Measurements from ENCODE around the gene SCGB3A2.

GRCh38 chr5:147849226-147849625, 29.3 kb upstream of the SCGB3A2 start:
- TF ChIP-seq, protein P1, sequence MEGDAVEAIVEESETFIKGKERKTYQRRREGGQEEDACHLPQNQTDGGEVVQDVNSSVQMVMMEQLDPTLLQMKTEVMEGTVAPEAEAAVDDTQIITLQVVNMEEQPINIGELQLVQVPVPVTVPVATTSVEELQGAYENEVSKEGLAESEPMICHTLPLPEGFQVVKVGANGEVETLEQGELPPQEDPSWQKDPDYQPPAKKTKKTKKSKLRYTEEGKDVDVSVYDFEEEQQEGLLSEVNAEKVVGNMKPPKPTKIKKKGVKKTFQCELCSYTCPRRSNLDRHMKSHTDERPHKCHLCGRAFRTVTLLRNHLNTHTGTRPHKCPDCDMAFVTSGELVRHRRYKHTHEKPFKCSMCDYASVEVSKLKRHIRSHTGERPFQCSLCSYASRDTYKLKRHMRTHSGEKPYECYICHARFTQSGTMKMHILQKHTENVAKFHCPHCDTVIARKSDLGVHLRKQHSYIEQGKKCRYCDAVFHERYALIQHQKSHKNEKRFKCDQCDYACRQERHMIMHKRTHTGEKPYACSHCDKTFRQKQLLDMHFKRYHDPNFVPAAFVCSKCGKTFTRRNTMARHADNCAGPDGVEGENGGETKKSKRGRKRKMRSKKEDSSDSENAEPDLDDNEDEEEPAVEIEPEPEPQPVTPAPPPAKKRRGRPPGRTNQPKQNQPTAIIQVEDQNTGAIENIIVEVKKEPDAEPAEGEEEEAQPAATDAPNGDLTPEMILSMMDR (IDR thresholded peaks at IDR 0.05) = no peak
- TF ChIP-seq POLR2AphosphoS5 (IDR thresholded peaks at IDR 0.05; ENCODE audit: low read depth, low read length) = no peak
- TF ChIP-seq, protein P2, sequence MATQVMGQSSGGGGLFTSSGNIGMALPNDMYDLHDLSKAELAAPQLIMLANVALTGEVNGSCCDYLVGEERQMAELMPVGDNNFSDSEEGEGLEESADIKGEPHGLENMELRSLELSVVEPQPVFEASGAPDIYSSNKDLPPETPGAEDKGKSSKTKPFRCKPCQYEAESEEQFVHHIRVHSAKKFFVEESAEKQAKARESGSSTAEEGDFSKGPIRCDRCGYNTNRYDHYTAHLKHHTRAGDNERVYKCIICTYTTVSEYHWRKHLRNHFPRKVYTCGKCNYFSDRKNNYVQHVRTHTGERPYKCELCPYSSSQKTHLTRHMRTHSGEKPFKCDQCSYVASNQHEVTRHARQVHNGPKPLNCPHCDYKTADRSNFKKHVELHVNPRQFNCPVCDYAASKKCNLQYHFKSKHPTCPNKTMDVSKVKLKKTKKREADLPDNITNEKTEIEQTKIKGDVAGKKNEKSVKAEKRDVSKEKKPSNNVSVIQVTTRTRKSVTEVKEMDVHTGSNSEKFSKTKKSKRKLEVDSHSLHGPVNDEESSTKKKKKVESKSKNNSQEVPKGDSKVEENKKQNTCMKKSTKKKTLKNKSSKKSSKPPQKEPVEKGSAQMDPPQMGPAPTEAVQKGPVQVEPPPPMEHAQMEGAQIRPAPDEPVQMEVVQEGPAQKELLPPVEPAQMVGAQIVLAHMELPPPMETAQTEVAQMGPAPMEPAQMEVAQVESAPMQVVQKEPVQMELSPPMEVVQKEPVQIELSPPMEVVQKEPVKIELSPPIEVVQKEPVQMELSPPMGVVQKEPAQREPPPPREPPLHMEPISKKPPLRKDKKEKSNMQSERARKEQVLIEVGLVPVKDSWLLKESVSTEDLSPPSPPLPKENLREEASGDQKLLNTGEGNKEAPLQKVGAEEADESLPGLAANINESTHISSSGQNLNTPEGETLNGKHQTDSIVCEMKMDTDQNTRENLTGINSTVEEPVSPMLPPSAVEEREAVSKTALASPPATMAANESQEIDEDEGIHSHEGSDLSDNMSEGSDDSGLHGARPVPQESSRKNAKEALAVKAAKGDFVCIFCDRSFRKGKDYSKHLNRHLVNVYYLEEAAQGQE (IDR thresholded peaks at IDR 0.05; ENCODE audit: insufficient read depth in 1 of 2, low read depth in 2 of 2, low read length in 1 of 2) = no peak
- no peak for TF ChIP-seq SIN3A (IDR thresholded peaks at IDR 0.05; ENCODE audit: borderline replicate concordance, insufficient read depth, low read depth, low read length)
- TF ChIP-seq TCF7L2 (IDR thresholded peaks at IDR 0.05; ENCODE audit: low read depth, low read length) = no peak
